Liver (tissue), 9 donors: ENCODE measurements around the gene CFDP1. TPM values are rescaled to one million over a fixed set of nuclear protein-coding genes. Genes with fewer than 3 reads are reported as not detected.

Experiments
- DNase-seq: peaks from one replicate; pipeline ENCODE4 v3.0.0-alpha.2; 2017; ENCODE audit warnings: low spot score
- H3K27ac ChIP-seq, 2 donors: one replicate each; pipeline ENCODE4 v1.7.0; 2013; ENCODE audit warnings: inconsistent platforms in 2 of 2, low read length in 2 of 2, control low read depth in 1 of 2, low read depth in 1 of 2, mild to moderate bottlenecking in 1 of 2
- H3K27me3 ChIP-seq, 4 donors: one replicate each; pipeline versions ENCODE4 v1.6.1 to v1.7.0; 2013; ENCODE audit warnings: low read length in 3 of 4, inconsistent platforms in 1 of 4, mild to moderate bottlenecking in 1 of 4, moderate library complexity in 1 of 4; ENCODE audit not compliant: control insufficient read depth in 4 of 4, insufficient read depth in 4 of 4
- H3K36me3 ChIP-seq, 4 donors: one replicate each; pipeline versions ENCODE4 v1.6.1 to v1.7.0; 2013; ENCODE audit warnings: low read length in 3 of 4, mild to moderate bottlenecking in 3 of 4, low read depth in 1 of 4, moderate library complexity in 1 of 4; ENCODE audit not compliant: control insufficient read depth in 4 of 4, insufficient read depth in 3 of 4
- H3K4me1 ChIP-seq, 4 donors: one replicate each; pipeline versions ENCODE4 v1.6.1 to v1.7.0; 2013; ENCODE audit warnings: low read length in 3 of 4, mild to moderate bottlenecking in 3 of 4, moderate library complexity in 1 of 4; ENCODE audit not compliant: control insufficient read depth in 4 of 4, insufficient read depth in 4 of 4
- H3K4me3 ChIP-seq, 3 donors: one replicate each; pipeline versions ENCODE4 v1.6.1 to v1.7.0; 2013; ENCODE audit warnings: low read length in 3 of 3, control low read depth in 1 of 3, low read depth in 1 of 3, mild to moderate bottlenecking in 1 of 3
- H3K9ac ChIP-seq, 2 donors: one replicate each; pipeline ENCODE4 v1.7.0; 2013; ENCODE audit warnings: low read length in 2 of 2, mild to moderate bottlenecking in 2 of 2, moderate library complexity in 2 of 2, control low read depth in 1 of 2, low read depth in 1 of 2
- H3K9me3 ChIP-seq, 4 donors: one replicate each; pipeline versions ENCODE4 v1.6.1 to v1.7.0; 2013; ENCODE audit warnings: low read length in 3 of 4; ENCODE audit not compliant: control insufficient read depth in 4 of 4
- EGR1 ChIP-seq, 2 donors: IDR thresholded peaks; 2 replicates each; pipeline ENCODE4 v1.6.1; 2016 to 2018; ENCODE audit warnings: antibody characterized with exemption in 2 of 2, low read depth in 2 of 2
- FOXA1 ChIP-seq: IDR thresholded peaks from 2 replicates; pipeline ENCODE4 v1.6.1; 2016; ENCODE audit warnings: antibody characterized with exemption
- FOXA2 ChIP-seq: IDR thresholded peaks from 2 replicates; pipeline ENCODE4 v1.6.1; 2016; ENCODE audit warnings: antibody characterized with exemption
- GABPA ChIP-seq, 2 donors: IDR thresholded peaks in 1 of 2; conservative IDR thresholded peaks in 1 of 2; 2 replicates each; pipeline ENCODE4 v1.6.1; 2016; ENCODE audit warnings: antibody characterized with exemption in 2 of 2, mild to moderate bottlenecking in 1 of 2, moderate library complexity in 1 of 2
- HNF4A ChIP-seq, 2 donors: conservative IDR thresholded peaks; 2 replicates each; pipeline ENCODE4 v1.6.1; 2016; ENCODE audit warnings: antibody characterized with exemption in 2 of 2, mild to moderate bottlenecking in 2 of 2
- HNF4G ChIP-seq: IDR thresholded peaks from 2 replicates; pipeline ENCODE4 v1.6.1; 2016; ENCODE audit warnings: antibody characterized with exemption
- JUND ChIP-seq, 2 donors: IDR thresholded peaks; 2 replicates each; pipeline ENCODE4 v1.6.1; 2016; ENCODE audit warnings: antibody characterized with exemption in 2 of 2
- NR2F2 ChIP-seq: IDR thresholded peaks from 2 replicates; pipeline ENCODE4 v1.6.1; 2016; ENCODE audit warnings: antibody characterized with exemption
- RAD21 ChIP-seq, 2 donors: IDR thresholded peaks; 2 replicates each; pipeline ENCODE4 v1.6.1; 2016; ENCODE audit warnings: antibody characterized with exemption in 2 of 2, mild to moderate bottlenecking in 2 of 2
- RXRA ChIP-seq, 2 donors: IDR thresholded peaks; 2 replicates each; pipeline ENCODE4 v1.6.1; 2017 to 2018; ENCODE audit warnings: antibody characterized with exemption in 2 of 2, mild to moderate bottlenecking in 1 of 2
- SP1 ChIP-seq: IDR thresholded peaks from 2 replicates; pipeline ENCODE4 v1.6.1; 2018; ENCODE audit warnings: antibody characterized with exemption, mild to moderate bottlenecking
- TAF1 ChIP-seq: conservative IDR thresholded peaks from 2 replicates; pipeline ENCODE4 v1.6.1; 2016; ENCODE audit warnings: antibody characterized with exemption, mild to moderate bottlenecking
- YY1 ChIP-seq: IDR thresholded peaks from 2 replicates; pipeline ENCODE4 v1.6.1; 2016; ENCODE audit warnings: antibody characterized with exemption, mild to moderate bottlenecking
- ZBTB33 ChIP-seq: IDR thresholded peaks from 2 replicates; pipeline ENCODE4 v1.6.1; 2016; ENCODE audit warnings: antibody characterized with exemption
- WGBS: extraction: QIAGEN DNeasy Blood & Tissue Kit; methylation state at CpG from one replicate; pipeline ENCODE4 v1.1.7; 2013; 5-methylcytosine and 5-hydroxymethylcytosine counted together
- polyA plus RNA-seq, 2 donors: library from polyadenylated mRNA; stranded (reverse) in 1 of 2; unstranded in 1 of 2; fragments of 200-250 nt in 1 of 2; fragments of >200 nt in 1 of 2; fragmentation: Nextera tagmentation in 1 of 2; extraction: Ambion mirVana in 1 of 2; gene quantifications; one replicate each; pipeline versions ENCODE4 v1.2.1 to v1.2.3, GENCODE V29; 2013 to 2015
- total RNA-seq, 2 donors: library from RNA; depleted of rRNA; stranded (reverse); fragments of >200 nt; gene quantifications; one replicate each; pipeline ENCODE4 v1.2.3, GENCODE V29; 2014
- TF ChIP-seq, protein P1 (sequence below): fragments of 150-350 bp; IDR thresholded peaks from 2 replicates; pipeline ENCODE4 v1.5.1; 2017; ENCODE audit warnings: improper control_type of control experiment, low read depth, low read length; ENCODE audit not compliant: missing input control
- TF ChIP-seq, protein P2 (sequence below): IDR thresholded peaks from 2 replicates; pipeline ENCODE4 v1.6.1; 2016; ENCODE audit warnings: antibody characterized with exemption, mild to moderate bottlenecking
- TF ChIP-seq, protein P3 (sequence below): IDR thresholded peaks from 2 replicates; pipeline ENCODE4 v1.6.1; 2016; ENCODE audit warnings: antibody characterized with exemption
- TF ChIP-seq, protein P4 (sequence below): IDR thresholded peaks from 2 replicates; pipeline ENCODE4 v1.6.1; 2016; ENCODE audit warnings: antibody characterized with exemption
- donor health status: healthy.
- donor health status: healthy.
- donor health status: healthy.
- donor health status: healthy.
- donor health status: healthy.

The CFDP1 gene
- total and polyA plus RNA-seq, 4 donors = 20.5 to 49.2 (median 33.9) TPM

DNA sequence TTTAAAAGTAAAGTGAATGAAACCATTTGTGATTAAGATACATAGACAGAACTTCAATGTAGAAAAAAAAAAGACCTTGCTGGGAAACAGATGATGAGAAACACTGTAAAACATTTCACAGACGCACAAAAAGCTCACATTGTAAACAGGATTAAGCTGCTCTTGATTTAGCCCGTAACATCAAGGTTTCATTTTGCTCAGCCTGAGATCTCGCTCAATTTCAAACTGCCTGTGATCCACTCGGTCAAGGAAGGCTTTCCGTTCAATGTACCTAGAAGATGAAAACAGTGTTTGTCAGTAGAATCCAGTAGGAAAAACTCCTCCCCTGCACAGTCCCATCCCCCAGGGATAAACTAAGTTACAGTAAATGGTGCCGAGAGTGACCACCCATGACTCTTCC lies 139.5 kb downstream of the CFDP1 start (continued):
- TF ChIP-seq, protein P1, sequence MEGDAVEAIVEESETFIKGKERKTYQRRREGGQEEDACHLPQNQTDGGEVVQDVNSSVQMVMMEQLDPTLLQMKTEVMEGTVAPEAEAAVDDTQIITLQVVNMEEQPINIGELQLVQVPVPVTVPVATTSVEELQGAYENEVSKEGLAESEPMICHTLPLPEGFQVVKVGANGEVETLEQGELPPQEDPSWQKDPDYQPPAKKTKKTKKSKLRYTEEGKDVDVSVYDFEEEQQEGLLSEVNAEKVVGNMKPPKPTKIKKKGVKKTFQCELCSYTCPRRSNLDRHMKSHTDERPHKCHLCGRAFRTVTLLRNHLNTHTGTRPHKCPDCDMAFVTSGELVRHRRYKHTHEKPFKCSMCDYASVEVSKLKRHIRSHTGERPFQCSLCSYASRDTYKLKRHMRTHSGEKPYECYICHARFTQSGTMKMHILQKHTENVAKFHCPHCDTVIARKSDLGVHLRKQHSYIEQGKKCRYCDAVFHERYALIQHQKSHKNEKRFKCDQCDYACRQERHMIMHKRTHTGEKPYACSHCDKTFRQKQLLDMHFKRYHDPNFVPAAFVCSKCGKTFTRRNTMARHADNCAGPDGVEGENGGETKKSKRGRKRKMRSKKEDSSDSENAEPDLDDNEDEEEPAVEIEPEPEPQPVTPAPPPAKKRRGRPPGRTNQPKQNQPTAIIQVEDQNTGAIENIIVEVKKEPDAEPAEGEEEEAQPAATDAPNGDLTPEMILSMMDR = no peak
- TF ChIP-seq JUND (IDR thresholded peaks at IDR 0.05) (no peak), RXRA (IDR thresholded peaks at IDR 0.05) (no peak)

- Histone ChIP-seq H3K27ac (no peak overlapping the region), H3K27me3 (no peaks in the 10 kb centered on the region), H3K9me3 (no peaks in the 10 kb centered on the region), H3K4me1 (peaks cover 0 to 3% (median under 1%) of the 10 kb centered on the region in 4 donors), H3K9ac (no peak overlapping the region), H3K4me3 (no peak overlapping the region), H3K36me3 (peaks cover 3 to 16% (median 14%) of the 10 kb centered on the region in 4 donors)
- no peak for DNase-seq
- no peak for TF ChIP-seq HNF4A (conservative IDR thresholded peaks at IDR 0.05)
- TF ChIP-seq, protein P1 = no peak
- no peak for TF ChIP-seq FOXA2
- TF ChIP-seq EGR1 (IDR thresholded peaks at IDR 0.05; ENCODE audit: low read depth in 2 of 2) = no peak
- no peak for TF ChIP-seq SP1
- TF ChIP-seq FOXA1 = no peak
- TF ChIP-seq YY1 = no peak
- no peak for TF ChIP-seq GABPA (IDR thresholded peaks at IDR 0.05 in 1 of 2, conservative IDR thresholded peaks at IDR 0.05 in 1 of 2)
- TF ChIP-seq, protein P2, sequence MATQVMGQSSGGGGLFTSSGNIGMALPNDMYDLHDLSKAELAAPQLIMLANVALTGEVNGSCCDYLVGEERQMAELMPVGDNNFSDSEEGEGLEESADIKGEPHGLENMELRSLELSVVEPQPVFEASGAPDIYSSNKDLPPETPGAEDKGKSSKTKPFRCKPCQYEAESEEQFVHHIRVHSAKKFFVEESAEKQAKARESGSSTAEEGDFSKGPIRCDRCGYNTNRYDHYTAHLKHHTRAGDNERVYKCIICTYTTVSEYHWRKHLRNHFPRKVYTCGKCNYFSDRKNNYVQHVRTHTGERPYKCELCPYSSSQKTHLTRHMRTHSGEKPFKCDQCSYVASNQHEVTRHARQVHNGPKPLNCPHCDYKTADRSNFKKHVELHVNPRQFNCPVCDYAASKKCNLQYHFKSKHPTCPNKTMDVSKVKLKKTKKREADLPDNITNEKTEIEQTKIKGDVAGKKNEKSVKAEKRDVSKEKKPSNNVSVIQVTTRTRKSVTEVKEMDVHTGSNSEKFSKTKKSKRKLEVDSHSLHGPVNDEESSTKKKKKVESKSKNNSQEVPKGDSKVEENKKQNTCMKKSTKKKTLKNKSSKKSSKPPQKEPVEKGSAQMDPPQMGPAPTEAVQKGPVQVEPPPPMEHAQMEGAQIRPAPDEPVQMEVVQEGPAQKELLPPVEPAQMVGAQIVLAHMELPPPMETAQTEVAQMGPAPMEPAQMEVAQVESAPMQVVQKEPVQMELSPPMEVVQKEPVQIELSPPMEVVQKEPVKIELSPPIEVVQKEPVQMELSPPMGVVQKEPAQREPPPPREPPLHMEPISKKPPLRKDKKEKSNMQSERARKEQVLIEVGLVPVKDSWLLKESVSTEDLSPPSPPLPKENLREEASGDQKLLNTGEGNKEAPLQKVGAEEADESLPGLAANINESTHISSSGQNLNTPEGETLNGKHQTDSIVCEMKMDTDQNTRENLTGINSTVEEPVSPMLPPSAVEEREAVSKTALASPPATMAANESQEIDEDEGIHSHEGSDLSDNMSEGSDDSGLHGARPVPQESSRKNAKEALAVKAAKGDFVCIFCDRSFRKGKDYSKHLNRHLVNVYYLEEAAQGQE = no peak
- TF ChIP-seq ZBTB33 = no peak
- TF ChIP-seq, protein P3, sequence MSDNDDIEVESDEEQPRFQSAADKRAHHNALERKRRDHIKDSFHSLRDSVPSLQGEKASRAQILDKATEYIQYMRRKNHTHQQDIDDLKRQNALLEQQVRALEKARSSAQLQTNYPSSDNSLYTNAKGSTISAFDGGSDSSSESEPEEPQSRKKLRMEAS = no peak
- TF ChIP-seq JUND (IDR thresholded peaks at IDR 0.05) = no peak
- no peak for TF ChIP-seq HNF4G
- no peak for TF ChIP-seq RAD21 (IDR thresholded peaks at IDR 0.05)
- no peak for TF ChIP-seq NR2F2
- TF ChIP-seq TAF1 = no peak
- TF ChIP-seq, protein P4, sequence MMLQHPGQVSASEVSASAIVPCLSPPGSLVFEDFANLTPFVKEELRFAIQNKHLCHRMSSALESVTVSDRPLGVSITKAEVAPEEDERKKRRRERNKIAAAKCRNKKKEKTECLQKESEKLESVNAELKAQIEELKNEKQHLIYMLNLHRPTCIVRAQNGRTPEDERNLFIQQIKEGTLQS = no peak
- WGBS = 96% methylated on average over 4 of the region's 4 CpGs
These were observed 140.1 kb downstream of the CFDP1 start for GRCh38 chr16:75293173-75293572.
